NCI-H2107 treated with DMSO at 0.1 percent for 48 hours (cell line): ENCODE measurements around the gene ZNF454.

Source experiments
- DNase-seq: peaks from one replicate; lab custom pipeline; 2025; ENCODE audit not compliant: unreplicated experiment; lab: John Stamatoyannopoulos, UW

The ZNF454 gene

DNA sequence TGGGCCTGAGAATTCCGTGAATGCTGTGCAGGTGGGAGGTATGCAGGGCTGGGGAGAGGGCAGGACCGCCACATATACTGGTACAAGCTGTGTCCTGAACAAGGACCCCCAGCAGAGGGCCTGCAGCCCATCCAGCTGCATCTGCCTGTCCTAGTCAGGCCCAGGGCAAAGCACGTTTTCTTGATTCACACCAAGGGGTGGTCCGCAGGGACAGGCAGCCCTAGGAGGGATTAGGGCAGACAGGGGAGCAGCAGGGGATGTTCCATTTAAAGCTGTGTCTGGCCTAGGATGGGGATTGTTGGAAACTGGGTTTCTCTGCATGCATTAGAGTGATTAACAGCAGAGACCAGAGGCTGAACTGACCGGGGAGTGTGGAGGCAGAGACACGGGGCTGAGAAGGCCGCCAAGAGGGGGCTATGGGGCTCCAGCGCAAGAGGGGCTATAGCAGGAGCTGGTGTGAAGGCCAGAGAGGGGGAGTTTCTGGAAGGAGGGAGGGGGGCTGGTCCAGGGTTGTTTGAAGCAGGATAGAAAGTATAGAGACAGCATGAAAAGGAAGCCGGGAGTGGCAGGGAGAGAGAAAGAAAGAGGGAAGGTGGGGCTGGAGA, 51.4 kb downstream of the ZNF454 start:
- DNase-seq: no peak

DNA sequence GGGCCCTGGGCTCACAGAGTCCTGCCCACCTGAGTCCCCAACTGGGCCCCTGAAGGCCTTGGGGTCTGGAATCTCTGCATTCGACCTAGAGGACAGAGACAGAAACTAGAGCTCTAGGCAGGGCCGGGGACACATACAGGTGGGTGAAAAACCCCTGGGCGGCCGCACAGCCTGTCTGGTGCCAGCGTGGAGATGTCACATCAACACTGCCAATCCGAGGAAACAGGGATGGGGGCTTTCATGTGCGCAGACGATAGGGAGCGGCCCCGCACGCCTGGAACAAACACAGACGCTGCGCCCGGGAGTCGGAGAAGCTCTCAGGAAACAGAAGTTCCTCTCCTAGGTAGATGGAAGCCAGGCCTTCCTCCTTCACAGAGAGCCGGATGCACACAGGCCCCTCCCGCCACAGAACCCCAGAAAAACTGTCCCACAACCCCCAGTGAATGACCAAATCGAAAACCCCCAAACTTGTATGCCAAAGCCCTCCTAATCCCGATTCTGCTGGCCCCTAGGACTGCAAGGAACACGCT, 52.3 kb downstream of the ZNF454 start:
- no peak for DNase-seq

DNA sequence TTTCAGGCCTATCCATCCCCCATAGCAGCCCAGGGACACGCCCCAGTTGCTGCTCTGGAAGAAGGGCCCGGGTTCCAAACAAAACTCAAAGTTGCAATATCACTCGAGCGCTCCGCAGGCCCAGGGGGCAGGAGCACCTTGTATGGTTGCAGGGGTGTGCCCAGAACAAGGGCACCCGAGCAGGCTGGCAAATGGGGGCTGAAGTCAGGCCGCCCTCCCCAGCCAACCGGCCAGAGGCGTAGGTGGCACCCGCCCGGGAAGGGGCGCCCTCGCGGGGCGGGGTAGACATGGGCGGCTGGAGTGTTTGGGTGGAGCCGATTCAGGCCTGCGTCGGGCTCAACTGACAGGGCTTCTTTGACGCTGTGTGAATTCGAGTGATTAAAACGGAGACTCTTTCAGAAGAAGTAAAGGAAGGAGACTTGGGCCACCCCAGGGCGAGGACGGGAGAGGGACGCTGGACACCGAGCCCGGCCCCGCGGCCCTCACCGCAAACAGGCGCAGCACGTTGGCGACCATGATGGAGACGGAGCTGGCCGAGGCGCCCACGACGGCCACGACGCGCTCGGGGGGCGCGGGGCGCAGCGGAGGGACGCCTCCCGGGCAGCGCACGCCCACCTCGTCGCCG, 53.1 kb downstream of the ZNF454 start:
- no peak for DNase-seq

DNA sequence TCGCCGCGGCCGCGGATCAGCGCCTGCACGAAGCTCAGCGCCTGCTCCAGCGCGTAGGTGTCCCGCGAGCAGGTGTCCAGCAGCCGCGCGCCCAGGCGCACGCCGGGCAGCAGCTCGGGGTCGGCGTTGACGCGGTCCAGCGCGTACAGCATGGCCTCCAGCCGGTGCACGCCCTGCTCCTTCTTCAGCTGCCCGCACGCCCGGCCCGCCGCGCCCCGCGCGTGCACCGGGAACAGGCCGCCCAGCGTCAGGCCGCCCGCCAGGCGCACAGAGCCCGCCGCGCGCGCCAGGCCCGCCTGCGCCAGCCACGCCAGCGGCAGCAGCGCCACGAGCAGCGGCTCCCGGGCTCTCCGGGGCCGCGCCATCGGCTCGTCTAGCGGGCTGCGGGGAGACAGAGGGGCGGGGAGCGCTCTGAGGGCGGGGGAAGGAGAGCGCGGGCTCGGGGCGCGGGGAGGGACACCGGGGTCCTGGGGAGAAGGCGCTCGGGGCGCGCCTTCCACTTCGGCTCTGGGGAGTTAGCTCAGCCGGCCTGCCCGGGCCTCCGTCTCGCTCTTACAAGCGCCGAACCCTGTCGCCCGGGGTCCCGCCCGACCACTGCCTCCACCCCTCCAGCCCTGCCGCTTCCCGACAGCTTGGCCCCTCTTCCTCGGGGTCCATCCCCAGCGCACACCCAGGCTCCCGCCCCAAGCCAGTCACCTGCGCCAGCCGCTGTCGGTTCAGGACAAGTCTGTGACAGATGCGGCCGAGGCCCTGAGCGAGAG, 53.8 kb downstream of the ZNF454 start, which contains the start of gene GRM6:
Gene GRM6 (minus strand): TSS at position 741 of the 761 bp plus-strand sequence. CDS start 376 bp downstream, at position 365.
- no peak for DNase-seq

DNA sequence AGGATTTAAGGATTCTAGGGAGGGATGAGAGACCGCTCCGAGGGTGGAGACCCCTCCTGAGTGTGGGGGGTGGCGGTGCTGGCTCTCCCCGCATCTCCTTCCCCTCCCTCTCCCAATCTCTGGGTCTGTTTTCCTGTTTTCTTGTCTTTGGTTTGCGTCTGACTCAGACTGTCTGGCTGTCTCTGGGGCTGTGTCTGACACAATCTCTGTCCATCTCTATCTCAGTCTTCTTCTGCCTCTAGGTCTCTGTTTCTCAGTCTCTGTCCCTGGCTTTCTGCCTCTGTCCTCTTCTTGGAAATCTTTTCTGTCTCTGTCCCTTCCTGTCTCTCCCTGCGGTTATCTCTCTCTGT, 54.3 kb downstream of the ZNF454 start:
- DNase-seq: no peak

DNA sequence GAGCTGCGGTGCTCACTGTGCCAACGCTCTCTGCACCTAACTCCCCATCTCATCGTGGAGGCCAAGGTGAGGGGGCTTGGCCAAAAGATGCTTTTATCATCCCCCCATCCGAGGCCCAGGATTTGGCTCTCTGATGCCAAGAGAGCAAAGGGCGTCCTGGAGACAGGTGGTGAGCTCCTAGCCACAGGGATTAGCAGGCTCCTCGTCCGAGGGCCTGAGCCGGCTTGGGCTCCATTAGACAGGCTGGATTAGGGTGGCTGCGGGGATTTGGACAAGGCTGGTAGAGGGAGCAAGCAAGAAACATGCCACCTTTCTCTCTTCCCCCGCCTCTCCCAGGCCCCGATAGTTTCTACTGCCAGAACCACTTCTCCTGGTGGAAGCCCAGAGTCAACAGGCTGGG, 55.2 kb downstream of the ZNF454 start:
- no peak for DNase-seq

DNA sequence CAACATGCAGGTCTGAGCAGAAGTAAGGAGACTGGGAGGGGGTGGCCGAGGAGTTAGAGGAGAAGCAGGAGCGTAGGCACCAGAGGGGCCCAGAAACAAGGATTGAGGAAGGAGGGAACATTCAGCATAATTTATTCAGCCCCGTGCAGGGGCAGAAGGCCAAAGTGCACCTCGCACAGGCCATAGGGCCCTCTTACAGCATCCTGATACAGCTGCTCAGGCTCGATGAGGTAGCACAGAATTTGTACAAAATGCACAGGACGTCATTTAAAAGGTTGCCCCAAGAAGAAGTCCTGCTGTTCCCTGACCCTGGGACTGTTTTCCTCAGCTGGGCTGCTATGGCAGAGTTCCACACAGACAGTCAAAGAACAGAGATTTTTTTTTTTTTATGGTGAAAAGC, 56.2 kb downstream of the ZNF454 start:
- DNase-seq: no peak

DNA sequence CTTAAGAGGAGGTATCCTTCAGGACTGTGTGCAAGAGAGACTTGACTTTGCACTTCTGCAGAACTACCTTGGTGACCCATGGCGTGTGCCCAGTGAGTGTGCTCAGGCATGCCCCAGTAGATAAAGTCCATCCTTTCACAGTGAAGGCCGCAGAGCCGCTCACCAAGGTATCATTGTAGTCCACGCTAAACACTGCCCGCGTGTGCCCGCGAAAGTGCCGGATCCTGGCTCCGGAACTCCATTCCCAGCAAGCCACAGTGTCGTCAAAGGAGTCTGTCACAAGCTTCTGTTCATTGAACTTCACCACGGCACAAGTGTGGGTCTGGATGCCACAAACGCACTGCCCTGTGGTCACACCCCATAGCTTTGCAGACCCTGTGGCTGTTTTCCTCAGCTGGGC, 57.4 kb downstream of the ZNF454 start:
- no peak for DNase-seq

DNA sequence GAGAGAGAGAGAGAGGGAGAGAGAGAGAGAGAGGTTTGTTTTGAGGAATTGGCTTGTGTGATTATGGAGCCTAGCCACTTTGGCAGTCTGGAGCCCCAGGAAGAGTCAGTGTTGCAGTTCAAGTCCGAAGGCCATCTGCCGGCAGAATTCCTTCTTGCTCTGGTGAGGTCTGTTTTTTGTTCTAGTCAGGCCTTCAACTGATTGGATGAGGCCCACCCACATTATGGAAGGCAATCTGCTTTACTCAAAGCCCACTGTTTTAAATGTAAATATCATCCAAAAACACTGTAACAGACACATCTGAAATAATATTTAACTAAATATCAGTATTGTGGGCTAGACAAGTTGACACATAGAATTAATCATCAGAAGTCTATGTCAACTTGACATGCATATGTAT, 65.6 kb downstream of the ZNF454 start:
- DNase-seq: no peak

DNA sequence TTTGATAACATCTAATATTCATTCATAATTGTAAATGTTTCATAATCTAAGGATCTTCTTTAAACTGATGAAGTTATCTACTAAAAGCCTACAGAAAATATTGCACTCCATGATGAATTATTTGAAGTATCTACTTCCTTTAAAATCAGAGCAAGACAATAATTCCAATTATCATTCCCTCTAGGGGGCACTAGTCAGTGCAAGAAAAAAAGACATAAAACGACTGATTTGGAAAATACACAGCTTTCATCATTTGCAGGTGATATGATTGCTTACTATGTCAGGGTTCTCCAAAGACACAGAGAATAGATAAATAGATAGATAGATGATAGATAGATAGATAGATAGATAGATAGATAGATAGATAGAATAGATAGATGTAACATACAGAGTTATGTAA, 67.7 kb downstream of the ZNF454 start:
- no peak for DNase-seq
